Small intestine (tissue), 7 donors: ENCODE data around the gene PSG4. TPM values are rescaled to one million over a fixed set of nuclear protein-coding genes. Genes with fewer than 3 reads are reported as not detected.
"Not testable (repeated sequence)": the region's sequence is repeated elsewhere in the genome, so short reads cannot be mapped to it uniquely, and the experiment has no call there.

Experiments
- DNase-seq, 2 donors: peaks; one replicate each; pipeline versions ENCODE4 v3.0.0 to v3.0.0-alpha.2; 2013
- FAIRE-seq: peaks from 2 replicates; lab custom pipeline; 2012; peaks lifted over from hg19 to GRCh38; lab: Jason Lieb, UNC
- H3K27ac ChIP-seq, 3 donors: one replicate each; pipeline ENCODE4 v1.5.1; 2013; ENCODE audit warnings: low read length in 2 of 3, mild to moderate bottlenecking in 2 of 3, control low read depth in 1 of 3, inconsistent platforms in 1 of 3, low read depth in 1 of 3, moderate library complexity in 1 of 3
- H3K27me3 ChIP-seq, 3 donors: one replicate each; pipeline ENCODE4 v1.6.1; 2013; ENCODE audit warnings: low read length in 3 of 3, inconsistent platforms in 1 of 3; ENCODE audit not compliant: control insufficient read depth in 3 of 3, insufficient read depth in 3 of 3
- H3K36me3 ChIP-seq, 3 donors: one replicate each; pipeline ENCODE4 v1.6.1; 2013; ENCODE audit warnings: low read length in 3 of 3, inconsistent platforms in 1 of 3, low read depth in 1 of 3, mild to moderate bottlenecking in 1 of 3, moderate library complexity in 1 of 3; ENCODE audit not compliant: control insufficient read depth in 3 of 3, insufficient read depth in 2 of 3
- H3K4me1 ChIP-seq, 3 donors: one replicate each; pipeline ENCODE4 v1.6.1; 2013; ENCODE audit warnings: low read length in 2 of 3, inconsistent platforms in 1 of 3, low read depth in 1 of 3, mild to moderate bottlenecking in 1 of 3, moderate library complexity in 1 of 3; ENCODE audit not compliant: control insufficient read depth in 3 of 3, insufficient read depth in 2 of 3
- H3K4me3 ChIP-seq, 3 donors: one replicate each; pipeline ENCODE4 v1.5.1; 2013; ENCODE audit warnings: low read length in 3 of 3, control low read depth in 1 of 3, inconsistent platforms in 1 of 3, low read depth in 1 of 3, mild to moderate bottlenecking in 1 of 3, moderate library complexity in 1 of 3
- H3K9me3 ChIP-seq, 2 donors: one replicate each; pipeline ENCODE4 v1.6.1; 2013; ENCODE audit warnings: low read depth in 1 of 2, low read length in 1 of 2; ENCODE audit not compliant: control insufficient read depth in 2 of 2, insufficient read depth in 1 of 2
- WGBS, 3 donors: extraction: QIAGEN DNeasy Blood & Tissue Kit; methylation state at CpG; one replicate each; pipeline ENCODE4 v1.1.7; 2013; 5-methylcytosine and 5-hydroxymethylcytosine counted together
- polyA plus RNA-seq, 4 donors: library from polyadenylated mRNA; stranded (reverse) in 3 of 4; unstranded in 1 of 4; fragments of 200-250 nt in 3 of 4; fragments of 120-200 nt in 1 of 4; gene quantifications; one replicate each; pipeline versions ENCODE4 v1.2.1 to v1.2.3, GENCODE V29; 2013
- donor health status: healthy with polysubstance abuse.
- donor health status: control.
- donor health status: control.
- donor health status: Bipolar disorder and iron deficiency.
- donor health status: healthy.

PSG4 gene
- polyA plus RNA-seq, 4 donors, result 0.12 TPM; not detected in 3

DNA sequence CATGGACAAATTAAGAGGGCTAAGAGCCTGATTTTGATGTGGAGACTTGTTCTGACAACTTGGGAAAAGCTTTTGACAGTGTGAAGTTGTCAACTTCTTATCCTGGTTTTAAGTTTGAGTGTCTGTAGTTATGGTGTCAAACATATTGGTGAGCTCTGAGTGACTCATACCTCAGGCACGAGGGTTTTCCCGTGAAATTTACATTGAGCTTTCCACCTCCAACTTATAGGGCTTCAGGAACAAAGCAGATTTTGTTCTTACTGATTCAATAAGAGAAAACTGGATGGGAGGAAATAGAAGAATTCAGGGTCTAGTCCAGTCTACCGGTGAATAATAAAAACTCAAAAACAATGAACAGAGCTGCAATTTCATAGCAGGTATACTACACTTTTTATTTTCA lies 30.2 kb upstream of the PSG4 start:
- not testable (repeated sequence) for H3K36me3 ChIP-seq, H3K9me3 ChIP-seq, FAIRE-seq, H3K27me3 ChIP-seq, H3K27ac ChIP-seq, H3K4me1 ChIP-seq, DNase-seq, H3K4me3 ChIP-seq
- 66 to 78% (median 71%) methylated on average over 3 of the region's 3 CpGs for WGBS, 3 donors

DNA sequence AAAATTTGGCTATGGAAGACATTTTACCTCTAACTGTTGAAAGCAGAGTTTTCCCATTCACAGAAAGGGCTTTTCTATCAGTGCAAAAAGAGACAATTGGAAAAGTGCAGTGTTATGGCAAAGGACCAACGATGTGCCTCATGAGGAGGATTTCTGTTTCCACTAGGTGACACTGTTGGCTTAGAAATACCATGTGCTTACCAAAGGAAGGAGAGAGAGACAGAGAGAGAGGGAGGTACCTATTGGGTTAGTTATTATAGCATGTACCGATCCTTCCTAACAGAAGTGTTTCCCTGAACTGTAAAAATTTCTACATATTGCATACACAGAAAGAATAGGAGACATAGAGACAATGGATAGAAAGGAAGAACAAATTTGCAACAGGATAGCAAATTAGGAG lies 23.9 kb upstream of the PSG4 start:
- FAIRE-seq (no peak), DNase-seq (no peak)
- no peaks in the 10 kb centered on the region for H3K36me3 ChIP-seq
- no peak overlapping the region for H3K4me3 ChIP-seq
- 74 to 81% (median 75%) methylated on average over 2 of the region's 2 CpGs for whole genome bisulfite sequencing, 3 donors
- H3K27me3 ChIP-seq, result no peaks in the 10 kb centered on the region
- no peaks in the 10 kb centered on the region for H3K4me1 ChIP-seq
- H3K27ac ChIP-seq, result no peak overlapping the region
- H3K9me3 ChIP-seq, result peaks cover 0 to 2% of the 10 kb centered on the region in 2 donors

DNA sequence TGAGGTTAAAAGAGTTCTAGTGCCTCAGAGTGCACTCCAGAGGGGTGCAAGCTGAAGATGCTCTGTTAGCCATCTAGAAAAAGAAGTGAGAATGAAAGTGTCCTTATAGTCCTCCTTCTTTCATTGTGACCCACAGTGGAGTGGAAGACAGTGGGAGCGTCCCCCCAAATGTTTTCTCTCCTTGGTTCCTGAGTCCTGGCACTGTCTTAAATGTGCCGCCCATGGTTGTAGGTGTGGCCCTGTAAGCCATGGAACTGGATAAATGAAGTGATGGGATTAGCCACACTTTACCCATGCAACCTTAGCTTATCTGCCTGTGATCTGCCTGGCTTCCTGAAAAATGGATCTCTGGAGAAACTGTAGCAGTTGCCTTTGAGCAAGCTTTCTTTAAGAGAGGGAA lies 23.3 kb upstream of the PSG4 start:
- not testable (repeated sequence) for FAIRE-seq, H3K36me3 ChIP-seq, H3K4me3 ChIP-seq, H3K27me3 ChIP-seq, H3K27ac ChIP-seq, H3K9me3 ChIP-seq, H3K4me1 ChIP-seq
- whole genome bisulfite sequencing, 3 donors, result 58 to 70% (median 68%) methylated on average over 2 of the region's 2 CpGs
- peak in 1 of 2 donors; percentile 23 for DNase-seq

DNA sequence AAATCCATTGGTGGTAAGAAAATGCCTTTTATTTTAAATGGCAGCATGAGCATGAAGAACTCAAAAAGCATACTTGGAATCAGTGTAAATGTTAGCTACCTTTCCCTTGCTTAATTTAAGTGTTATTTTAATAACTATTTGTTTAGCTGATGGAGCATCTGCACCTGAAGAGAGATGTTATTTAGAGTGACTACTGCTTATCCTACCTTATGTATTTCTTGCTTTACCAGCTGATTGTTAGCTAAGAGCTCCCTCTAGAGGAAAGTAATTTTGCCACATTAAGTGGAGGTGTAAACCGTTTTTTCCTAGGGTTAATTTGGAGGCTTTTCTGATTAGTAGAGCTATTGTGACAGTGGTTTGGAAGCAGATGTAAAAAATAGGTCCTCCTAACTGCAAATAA lies 21.5 kb upstream of the PSG4 start:
- not testable (repeated sequence) for DNase-seq, H3K36me3 ChIP-seq, H3K27ac ChIP-seq, H3K9me3 ChIP-seq, H3K4me1 ChIP-seq, H3K27me3 ChIP-seq, H3K4me3 ChIP-seq
- FAIRE-seq, result peak; percentile 23
- 71 to 85% (median 72%) methylated on average over 1 of the region's 1 CpG for WGBS, 3 donors

DNA sequence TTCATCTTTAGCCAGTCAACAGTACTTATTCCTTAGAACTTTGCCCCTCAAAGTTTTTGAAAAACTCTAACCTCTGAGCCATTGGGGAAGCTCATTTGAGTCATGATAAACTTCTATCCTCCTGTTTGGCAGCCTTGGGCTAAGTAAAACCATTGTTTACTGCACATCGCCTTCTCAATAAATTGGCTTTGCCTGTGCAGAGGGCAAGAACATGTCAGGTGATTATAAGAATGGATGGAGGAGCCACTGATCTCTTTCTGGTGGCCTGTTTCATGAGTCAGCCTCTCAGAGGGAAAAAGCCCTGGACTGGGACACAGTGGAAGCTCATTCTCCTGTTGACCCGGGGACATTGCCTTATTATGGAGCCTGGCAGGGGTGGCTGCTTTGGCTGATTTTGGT lies 19.4 kb upstream of the PSG4 start:
- no peak for FAIRE-seq
- Histone ChIP-seq H3K27ac (no peak overlapping the region), H3K9me3 (peaks cover 0 to 2% of the 10 kb centered on the region in 2 donors), H3K27me3 (no peaks in the 10 kb centered on the region), H3K36me3 (no peaks in the 10 kb centered on the region), H3K4me1 (no peaks in the 10 kb centered on the region), H3K4me3 (no peak overlapping the region)
- no peak for DNase-seq
- 85 to 94% (median 92%) methylated on average over 2 of the region's 2 CpGs for WGBS, 3 donors

DNA sequence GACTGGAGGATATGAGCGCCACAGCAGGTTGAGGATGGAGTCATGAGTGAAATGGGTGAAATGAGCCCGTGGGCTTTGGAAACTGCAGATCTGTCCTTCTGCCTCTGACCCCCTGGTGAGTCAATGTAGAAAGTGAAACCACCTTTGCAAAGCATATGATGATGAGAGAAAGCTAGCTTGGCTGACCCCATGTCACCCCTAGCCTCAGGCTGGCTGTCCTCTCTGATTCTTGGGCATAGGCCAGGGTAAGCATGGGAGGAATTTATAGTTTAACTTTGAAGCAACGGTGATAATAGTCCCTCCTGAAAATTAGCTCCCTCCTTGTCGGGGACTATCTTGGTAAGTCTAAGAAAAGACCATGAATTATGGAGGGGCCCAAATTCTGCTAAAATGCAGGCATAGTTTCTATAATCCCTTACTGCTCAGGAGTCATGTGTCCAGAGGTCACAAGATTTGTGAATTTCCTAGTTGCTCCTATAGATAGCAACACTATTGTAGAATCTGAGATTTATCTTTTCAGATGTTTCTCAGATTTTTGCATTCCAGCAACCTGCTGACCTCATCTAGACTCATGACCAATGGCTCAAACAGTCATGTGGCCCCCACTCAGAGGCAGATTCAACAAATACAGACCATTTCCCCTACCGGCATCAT lies 18.9 kb upstream of the PSG4 start:
- not testable (repeated sequence) for FAIRE-seq, H3K4me1 ChIP-seq, H3K27ac ChIP-seq, H3K4me3 ChIP-seq, DNase-seq, H3K36me3 ChIP-seq, H3K27me3 ChIP-seq, H3K9me3 ChIP-seq
- 65 to 79% (median 78%) methylated on average over 5 of the region's 5 CpGs for WGBS, 3 donors

DNA sequence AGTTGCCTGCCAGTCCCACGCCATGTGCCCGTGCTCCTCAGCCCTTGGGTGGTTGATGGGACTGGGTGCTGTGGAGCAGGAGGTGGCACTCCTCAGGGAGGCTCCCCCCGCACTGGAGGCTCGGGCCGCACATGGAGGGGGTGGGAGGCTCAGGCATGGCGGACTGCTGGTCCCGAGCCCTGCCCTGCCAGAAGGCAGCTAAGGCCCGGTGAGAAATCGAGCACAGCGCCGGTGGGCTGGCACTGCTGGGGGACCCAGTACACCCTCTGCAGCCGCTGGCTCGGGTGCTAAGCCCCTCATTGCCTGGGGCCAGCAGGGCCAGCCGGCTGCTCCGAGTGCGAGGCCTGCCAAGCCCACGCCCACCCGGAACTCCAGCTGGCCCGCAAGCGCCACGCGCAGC lies 16.5 kb upstream of the PSG4 start:
- DNase-seq, H3K27me3 ChIP-seq, H3K4me1 ChIP-seq, H3K27ac ChIP-seq, H3K36me3 ChIP-seq, FAIRE-seq, H3K4me3 ChIP-seq, H3K9me3 ChIP-seq: not testable (repeated sequence)
- 90 to 98% (median 94%) methylated on average over 13 to 22 of the region's 22 CpGs for WGBS, 3 donors

DNA sequence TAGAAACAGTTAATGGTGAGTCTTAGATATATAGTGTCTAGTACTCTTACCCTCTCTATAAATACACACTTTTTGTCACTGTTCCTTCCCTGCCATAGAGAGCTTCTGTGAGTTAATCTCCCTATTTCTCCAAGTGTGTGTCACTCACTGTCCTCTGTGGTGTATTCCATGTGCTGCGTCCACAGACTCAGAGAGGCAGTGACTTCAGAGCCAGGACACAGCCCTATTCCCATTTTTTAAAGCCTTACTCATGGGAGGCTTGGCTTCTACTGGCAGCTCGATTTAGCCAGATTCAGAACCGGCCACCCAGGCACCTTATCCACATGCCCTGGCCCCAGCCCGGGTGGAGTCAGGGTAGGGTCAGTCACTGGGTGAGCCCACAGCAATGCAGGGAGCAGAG lies 13.7 kb upstream of the PSG4 start:
- H3K27ac ChIP-seq, DNase-seq, H3K4me3 ChIP-seq, H3K4me1 ChIP-seq, H3K9me3 ChIP-seq, H3K36me3 ChIP-seq, H3K27me3 ChIP-seq, FAIRE-seq: not testable (repeated sequence)
- WGBS, 3 donors, result 76 to 90% (median 81%) methylated on average over 4 of the region's 4 CpGs

DNA sequence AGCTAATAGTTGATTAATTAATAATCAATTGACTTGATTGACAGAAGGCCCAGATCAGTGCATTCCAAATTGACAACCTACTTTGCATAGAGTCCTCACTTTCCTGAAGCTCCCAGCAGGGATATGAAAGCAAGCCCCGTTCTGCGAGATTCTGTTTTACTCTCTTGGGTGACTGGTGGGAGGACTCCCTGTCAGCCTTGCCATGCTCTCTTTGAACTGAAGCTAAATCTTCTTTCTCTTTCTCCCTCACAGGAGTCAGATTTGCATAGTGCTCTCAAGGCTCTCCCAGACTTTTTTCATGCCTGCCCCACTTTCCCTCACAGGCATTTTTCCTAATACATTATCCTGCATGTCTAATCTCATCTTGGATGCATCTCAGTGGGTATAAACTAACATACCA lies 10.4 kb upstream of the PSG4 start:
- H3K27ac ChIP-seq, FAIRE-seq: not testable (repeated sequence)

More for the DNA sequence above, 10.4 kb upstream of the PSG4 start:
- not testable (repeated sequence) for H3K36me3 ChIP-seq, H3K9me3 ChIP-seq, DNase-seq, H3K4me1 ChIP-seq, H3K4me3 ChIP-seq, H3K27me3 ChIP-seq
- 13 to 39% (median 35%) methylated on average over 2 of the region's 2 CpGs for WGBS, 3 donors
